Inflammatory macrophage treated with lipopolysaccharide for 4 hours (primary cell): ENCODE results near the gene MANSC1.
"Not testable (repeated sequence)": the region's sequence is repeated elsewhere in the genome, so short reads cannot be mapped to it uniquely, and the experiment has no call there.

Experiments
- DNase-seq: peaks from one replicate; pipeline ENCODE4 v3.0.0-alpha.2; 2020

Gene MANSC1

GRCh38 chr12:12365446-12365802, 15.4 kb upstream of the MANSC1 start:
- DNase-seq, result no peak

DNA sequence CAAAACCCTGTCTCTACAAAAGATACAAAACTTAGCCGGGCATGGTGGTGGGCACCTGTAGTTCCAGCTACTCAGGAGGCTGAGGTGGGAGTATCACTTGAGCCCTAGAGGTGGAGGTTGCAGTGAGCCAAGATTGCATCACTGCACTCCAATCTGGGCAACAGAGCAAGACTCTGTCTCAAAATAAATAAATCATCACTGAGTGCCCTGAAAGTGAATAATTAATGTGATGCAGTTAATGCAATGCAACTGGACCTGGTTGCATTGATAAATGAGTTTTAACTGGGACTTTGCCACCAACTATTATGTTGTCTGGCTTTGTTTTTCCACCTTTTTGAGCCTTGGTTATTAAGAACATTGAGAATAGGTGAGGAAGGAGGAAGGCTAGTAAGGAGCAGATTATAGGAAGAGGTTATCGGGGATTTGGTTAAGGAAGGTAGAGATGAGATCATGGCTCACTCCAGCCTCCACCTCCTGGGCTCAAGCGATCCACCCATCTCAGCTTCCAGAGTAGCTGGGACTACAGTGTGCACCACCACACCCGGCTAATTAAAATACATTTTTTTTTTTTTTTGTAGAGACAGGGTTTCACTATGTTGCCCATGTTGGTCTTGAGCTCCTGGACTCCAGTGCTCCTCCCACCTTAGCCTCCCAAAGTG, 14.9 kb upstream of the MANSC1 start:
- no peak for DNase-seq

- DNase-seq, result no peak
Observed at GRCh38 chr12:12358528-12358927, 8.5 kb upstream of the MANSC1 start.

- DNase-seq, result no peak
Observed at GRCh38 chr12:12357719-12358461, 7.8 kb upstream of the MANSC1 start.

- DNase-seq, result peak; percentile 99
Observed at GRCh38 chr12:12356896-12357718, 7.1 kb upstream of the MANSC1 start, which contains the start of gene BORCS5. TSS of gene BORCS5 (plus strand) at chr12:12357078. CDS start at chr12:12357452, 374 bp downstream.

DNA sequence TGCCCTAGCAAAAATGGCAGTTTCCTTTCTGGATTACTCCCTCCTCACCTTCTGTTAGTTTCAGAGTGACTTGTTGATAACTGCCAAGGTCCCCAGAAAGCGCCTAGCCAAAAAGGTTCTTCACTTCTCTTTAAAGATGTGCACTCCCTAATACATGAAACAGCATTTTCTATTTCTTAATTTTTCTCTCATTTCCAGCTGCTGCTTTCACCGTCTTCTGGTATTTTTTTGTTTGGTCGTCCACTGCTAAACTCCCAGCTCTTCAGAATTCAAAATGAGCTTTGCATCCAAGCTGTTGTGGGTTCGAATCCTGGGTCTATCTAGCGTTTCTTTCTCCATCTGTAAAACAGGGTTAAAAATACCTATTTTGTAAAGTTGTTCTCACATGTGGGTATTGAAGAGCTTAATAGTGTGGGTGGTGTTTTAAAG, 6.4 kb upstream of the MANSC1 start:
- DNase-seq, result no peak

DNA sequence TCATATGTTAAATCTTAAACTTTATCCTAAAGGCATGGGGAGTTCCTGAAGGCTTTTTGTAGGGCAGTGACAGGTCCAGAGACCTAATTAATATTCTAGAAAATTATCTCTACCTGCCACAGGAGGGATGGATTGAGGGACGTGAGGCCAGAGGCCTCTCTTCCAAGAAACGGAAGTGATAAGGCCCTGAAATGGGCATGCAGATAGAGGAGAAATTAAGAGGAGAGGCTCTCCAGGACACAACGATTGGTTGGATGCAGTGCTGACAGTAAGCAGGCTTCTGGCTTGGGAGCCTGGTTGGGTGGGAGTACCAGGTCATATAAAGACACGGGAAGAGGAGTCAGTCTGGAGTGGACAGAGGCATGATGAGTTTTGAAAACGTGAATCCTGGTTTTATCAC, 3.8 kb upstream of the MANSC1 start:
- DNase-seq, result no peak

GRCh38 chr12:12353276-12353675, 3.2 kb upstream of the MANSC1 start:
- DNase-seq, result no peak

DNA sequence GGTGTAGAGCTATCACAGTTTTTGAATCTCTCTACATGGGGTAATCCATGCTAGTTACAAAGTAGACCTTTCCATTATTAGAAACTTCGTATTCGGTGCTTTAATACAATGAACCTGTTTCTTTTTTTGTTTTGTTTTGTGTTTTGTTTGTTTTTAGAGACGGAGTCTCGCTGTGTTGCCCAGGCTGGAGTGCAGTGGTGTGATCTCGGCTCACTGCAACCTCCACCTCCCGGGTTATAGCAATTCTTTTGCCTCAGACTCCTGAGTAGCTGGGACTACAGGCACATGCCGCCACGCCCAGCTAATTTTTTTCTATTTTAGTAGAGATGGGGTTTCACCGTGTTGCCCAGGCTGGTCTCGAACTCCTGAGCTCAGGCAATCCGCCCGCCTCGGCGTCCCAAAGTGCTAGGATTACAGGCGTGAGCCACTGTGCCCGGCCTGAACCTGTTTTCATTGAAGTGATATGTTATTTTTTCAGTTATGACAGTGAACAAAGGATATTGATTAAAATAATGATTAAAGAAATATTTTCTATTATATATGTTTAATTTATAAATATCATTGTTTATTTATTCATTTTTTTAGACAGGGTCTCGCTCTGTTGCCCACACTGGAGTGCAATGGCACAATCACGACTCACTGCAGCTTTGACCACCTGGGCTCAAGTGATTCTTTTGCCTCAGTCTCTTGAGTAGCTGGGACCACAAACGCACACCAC, 1.6 kb upstream of the MANSC1 start:
- DNase-seq, result not testable (repeated sequence)

- DNase-seq, result no peak
Observed at GRCh38 chr12:12350868-12351463, 924 bp upstream of the MANSC1 start.

- no peak for DNase-seq
Observed at GRCh38 chr12:12338527-12339168, 11.4 kb downstream of the MANSC1 start.

GRCh38 chr12:12336511-12336910, 13.5 kb downstream of the MANSC1 start:
- DNase-seq, result no peak

GRCh38 chr12:12336049-12336411, 14.0 kb downstream of the MANSC1 start:
- no peak for DNase-seq

DNA sequence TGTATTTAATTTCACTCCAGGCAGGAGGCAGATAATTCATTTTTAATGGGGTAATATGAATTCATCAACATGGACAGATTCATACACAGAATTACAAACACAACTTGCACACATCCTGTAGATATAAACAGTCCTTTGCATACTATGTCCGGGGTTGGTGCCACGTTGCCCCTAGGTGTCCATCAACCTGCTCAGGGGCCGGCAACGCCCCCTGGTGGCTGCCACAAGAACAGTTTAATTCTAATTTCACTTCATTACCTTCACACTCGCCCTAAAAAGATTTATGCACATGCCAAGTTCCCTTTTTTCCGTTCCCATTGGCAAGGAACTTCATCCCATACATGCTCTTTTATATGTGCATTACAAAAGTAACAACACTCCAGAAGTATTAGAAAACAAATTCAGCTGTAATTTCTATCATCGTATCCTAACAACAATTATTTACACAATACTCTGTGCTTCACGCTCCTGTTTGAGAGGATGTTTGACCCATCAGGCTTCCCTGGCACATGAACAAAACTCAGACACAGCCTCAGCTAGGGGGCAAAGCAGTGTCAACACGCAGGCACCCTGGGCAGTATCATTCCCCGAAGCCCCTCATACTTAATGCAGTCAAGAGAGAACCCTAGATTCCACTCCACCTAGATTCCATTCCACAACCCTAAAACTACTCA, 15.5 kb downstream of the MANSC1 start:
- peak; percentile 47 for DNase-seq

- no peak for DNase-seq
Observed at GRCh38 chr12:12333407-12334366, 16.4 kb downstream of the MANSC1 start.

GRCh38 chr12:12331896-12332295, 18.1 kb downstream of the MANSC1 start:
- no peak for DNase-seq

DNA sequence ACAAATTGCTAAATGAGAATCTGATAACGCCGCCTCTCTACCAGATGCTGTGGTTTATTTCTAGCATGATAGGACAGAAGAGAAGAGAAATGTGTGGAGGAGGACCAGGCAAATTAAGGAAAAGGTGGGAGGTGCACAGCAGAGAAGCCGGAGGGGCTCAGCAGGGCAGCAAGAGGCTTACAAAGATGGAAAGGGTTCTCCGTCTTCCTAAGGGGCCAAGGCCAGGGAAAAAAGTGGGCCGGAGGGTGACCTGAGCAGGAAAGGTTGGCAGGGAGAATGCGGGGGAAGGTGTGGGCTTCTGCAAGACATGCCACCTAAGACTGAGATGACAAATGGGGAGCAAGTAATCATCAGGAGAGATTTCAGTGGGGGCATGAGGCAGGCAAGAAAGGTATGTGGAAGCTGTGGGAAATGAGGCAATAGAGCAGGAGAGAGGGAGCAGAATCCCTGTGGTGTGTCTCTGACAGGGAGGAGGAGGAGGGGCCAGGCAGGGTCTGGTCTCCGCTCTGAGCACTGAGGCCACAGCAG, 18.7 kb downstream of the MANSC1 start:
- DNase-seq, result no peak

DNA sequence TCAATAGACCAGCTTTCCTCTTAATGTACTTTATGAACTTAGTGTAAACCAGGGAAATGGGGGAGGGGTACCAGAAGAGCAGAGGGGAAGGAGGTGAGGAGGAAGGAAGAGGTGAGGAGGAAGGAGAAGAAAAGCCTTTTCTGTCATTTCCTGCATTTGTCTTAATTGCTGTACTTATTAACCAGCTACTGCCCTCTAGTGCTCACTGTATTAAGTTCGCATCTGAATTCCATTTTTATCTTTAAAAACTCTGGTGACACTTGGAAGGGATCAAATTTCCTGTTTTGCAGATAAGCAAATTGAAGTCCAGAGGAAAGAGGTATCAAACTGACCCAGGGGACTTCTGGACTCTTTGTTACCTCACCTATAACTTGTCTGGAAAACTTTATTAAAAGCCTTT, 22.2 kb downstream of the MANSC1 start:
- DNase-seq, result peak; percentile 77

DNA sequence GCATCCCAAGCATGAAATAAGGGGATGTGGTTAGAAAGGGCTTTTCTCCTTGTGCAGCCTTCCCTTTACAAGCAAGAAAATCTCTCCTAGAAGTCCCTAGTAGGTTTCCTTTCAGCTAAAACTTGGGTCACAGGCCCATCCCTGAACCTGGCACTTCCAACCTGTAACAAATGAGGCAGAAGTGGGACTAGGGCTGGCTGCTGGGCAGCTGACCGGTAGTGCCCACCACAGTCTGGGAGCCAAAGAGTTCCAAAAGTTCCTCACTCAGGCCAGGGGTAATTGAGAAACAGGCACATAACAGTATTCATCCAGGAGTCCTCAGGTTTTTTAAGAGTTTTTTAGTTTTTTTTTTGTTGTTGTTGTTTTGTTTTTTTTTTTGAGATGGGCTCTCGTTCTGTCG, 23.8 kb downstream of the MANSC1 start:
- no peak for DNase-seq

DNA sequence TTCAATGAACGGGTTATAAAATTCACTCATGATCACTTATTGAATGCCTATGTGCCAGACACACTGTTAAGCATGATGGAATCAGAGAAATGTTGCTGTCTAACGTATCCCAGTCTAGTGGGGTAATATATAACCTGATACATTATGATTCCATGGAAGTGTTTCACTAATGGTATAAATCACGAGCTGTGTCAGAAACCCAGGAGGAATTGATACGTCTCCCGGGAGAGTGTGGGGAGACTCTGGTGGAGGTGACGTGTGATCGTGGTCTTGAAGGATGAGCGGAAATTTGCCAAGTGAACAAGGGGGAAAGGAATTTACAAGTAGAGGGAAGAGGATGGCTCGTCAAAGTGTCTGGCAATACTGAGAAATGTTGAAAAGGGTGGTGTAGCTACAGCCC, 26.5 kb downstream of the MANSC1 start:
- DNase-seq, result no peak
